B cell (primary cell): ENCODE measurements around the gene APOB. TPM values are rescaled to one million over a fixed set of nuclear protein-coding genes. Genes with fewer than 3 reads are reported as not detected.

Experiments used
- ATAC-seq: fragments of 200-7000 bp; cut with Tn5 transposase; one replicate; pipeline ENCODE4 v1.10.0; 2021; ENCODE audit warnings: low read depth, mild to moderate bottlenecking, moderate number of reproducible peaks, moderate library complexity
- CTCF ChIA-PET: fragments of 350-600 bp; sonication (Branson Sonifier 250); formaldehyde crosslinking; loops from one replicate; lab custom pipeline; 2021; ENCODE audit warnings: antibody characterized with exemption, inconsistent platforms; lab: Charles Lee
- POLR2A ChIA-PET: fragments of 350-600 bp; sonication (Branson Sonifier 250); formaldehyde crosslinking; loops from one replicate; lab custom pipeline; 2021; ENCODE audit warnings: antibody characterized with exemption; lab: Charles Lee
- DNase-seq: peaks from one replicate; pipeline ENCODE4 v3.0.0; 2013
- H2AFZ ChIP-seq: 2 replicates; pipeline ENCODE4 v1.6.1; 2012; ENCODE audit warnings: mild to moderate bottlenecking, low read depth, low read length; ENCODE audit not compliant: insufficient read depth, poor library complexity, severe bottlenecking
- H3K27ac ChIP-seq, 2 donors: 1 replicate in 1 of 2; 2 replicates in 1 of 2; pipeline ENCODE4 v1.5.1; 2012 to 2013; ENCODE audit warnings: low read length in 2 of 2, mild to moderate bottlenecking in 2 of 2, moderate library complexity in 1 of 2
- H3K27me3 ChIP-seq, 4 experiments: fragments of 200-600 bp in 1 of 4; sonication (generic) in 1 of 4; replicated peaks in 1 of 4; 1 replicate in 2 of 4; 2 replicates in 2 of 4; pipeline versions ENCODE4 v1.6.1 to v1.7.0; 2013 to 2016; ENCODE audit warnings: low read length in 3 of 4, mild to moderate bottlenecking in 2 of 4, mixed read lengths in 1 of 4, moderate library complexity in 1 of 4; ENCODE audit not compliant: insufficient read depth in 4 of 4, control insufficient read depth in 3 of 4; ENCODE audit errors: control extremely low read depth in 1 of 4
- H3K36me3 ChIP-seq, 2 experiments: replicated peaks in 1 of 2; 1 replicate in 1 of 2; 2 replicates in 1 of 2; pipeline versions ENCODE4 v1.6.1 to v1.7.1; 2013; ENCODE audit warnings: low read length in 1 of 2; ENCODE audit not compliant: insufficient read depth in 2 of 2, control insufficient read depth in 1 of 2; ENCODE audit errors: control extremely low read depth in 1 of 2, extremely low read depth in 1 of 2
- H3K4me1 ChIP-seq, 2 donors: fragments of 200-600 bp in 1 of 2; sonication (generic) in 1 of 2; 1 replicate in 1 of 2; 2 replicates in 1 of 2; pipeline versions ENCODE4 v1.5.1 to v1.6.1; 2013 to 2017; ENCODE audit warnings: low read length in 2 of 2; ENCODE audit not compliant: control insufficient read depth in 2 of 2, insufficient read depth in 2 of 2
- H3K4me2 ChIP-seq: replicated peaks from 2 replicates; pipeline ENCODE3; 2012; ENCODE audit warnings: mild to moderate bottlenecking, low read depth, low read length; ENCODE audit not compliant: poor library complexity, severe bottlenecking
- H3K4me3 ChIP-seq, 5 experiments: fragments of 200-600 bp in 1 of 5; sonication (generic) in 1 of 5; 1 replicate in 3 of 5; 2 replicates in 2 of 5; pipeline versions ENCODE4 v1.5.1 to v1.7.0; 2011 to 2016; ENCODE audit warnings: low read length in 4 of 5, mild to moderate bottlenecking in 4 of 5, low read depth in 2 of 5, control low read depth in 1 of 5, moderate library complexity in 1 of 5; ENCODE audit not compliant: insufficient read depth in 1 of 5; ENCODE audit errors: control extremely low read depth in 1 of 5, extremely low read depth in 1 of 5
- H3K79me2 ChIP-seq: fragments of 200-600 bp; sonication (generic); one replicate; pipeline ENCODE4 v1.6.0; 2016; ENCODE audit warnings: low read length; ENCODE audit not compliant: control insufficient read depth, insufficient read depth
- H3K9ac ChIP-seq: fragments of 200-600 bp; sonication (generic); 2 replicates; pipeline ENCODE4 v1.6.1; 2017; ENCODE audit warnings: mild to moderate bottlenecking, low read length, moderate library complexity
- H3K9me3 ChIP-seq, 3 donors: one replicate each; pipeline versions ENCODE4 v1.6.1 to v1.7.1; 2013; ENCODE audit warnings: low read length in 2 of 3; ENCODE audit not compliant: control insufficient read depth in 2 of 3, insufficient read depth in 1 of 3; ENCODE audit errors: control extremely low read depth in 1 of 3
- H4K20me1 ChIP-seq: 2 replicates; pipeline ENCODE4 v1.6.0; 2012; ENCODE audit warnings: mild to moderate bottlenecking, low read length; ENCODE audit not compliant: insufficient read depth, control insufficient read depth, poor library complexity, severe bottlenecking
- H3K27ac Mint-ChIP-seq: one replicate; pipeline ENCODE4 v1.8.0; 2021; ENCODE audit warnings: mixed read lengths
- H3K27me3 Mint-ChIP-seq: one replicate; pipeline ENCODE4 v1.8.0; 2021; ENCODE audit warnings: mixed read lengths
- H3K4me1 Mint-ChIP-seq: one replicate; pipeline ENCODE4 v1.8.0; 2021; ENCODE audit warnings: mixed read lengths
- H3K4me3 Mint-ChIP-seq: one replicate; pipeline ENCODE4 v1.8.0; 2021; ENCODE audit warnings: mixed read lengths
- H3K9me3 Mint-ChIP-seq: one replicate; pipeline ENCODE4 v1.8.0; 2022; ENCODE audit warnings: mixed read lengths; ENCODE audit not compliant: insufficient read depth
- CTCF ChIP-seq: fragments of 200-600 bp; IDR thresholded peaks from one replicate; pipeline ENCODE4 v1.8.0; 2022; ENCODE audit warnings: antibody characterized with exemption, mild to moderate bottlenecking
- EZH2 ChIP-seq: IDR thresholded peaks from 2 replicates; pipeline ENCODE4 v1.6.1; 2012; ENCODE audit warnings: borderline replicate concordance, low read depth, mild to moderate bottlenecking, moderate library complexity, low read length; ENCODE audit not compliant: insufficient read depth, poor library complexity, severe bottlenecking
- WGBS: methylation state at CpG from one replicate; pipeline ENCODE4 v1.1.5; 2013; ENCODE audit warnings: missing lambda C conversion rate; ENCODE audit not compliant: insufficient coverage; 5-methylcytosine and 5-hydroxymethylcytosine counted together
- intact Hi-C: fragments of 100-400 bp; cut with micrococcal nuclease; formaldehyde crosslinking; loops from one replicate; pipeline ENCODE4 v1.10.0; 2022
- polyA plus RNA-seq: library from polyadenylated mRNA; depleted of rRNA; stranded (reverse); fragments of >200 nt; gene quantifications from 2 replicates; pipeline ENCODE4 v1.2.3, GENCODE V29; 2012
- total RNA-seq, 2 donors: library from RNA; stranded (reverse); fragments of 120-200 nt in 1 of 2; gene quantifications; 1 replicate in 1 of 2; 2 replicates in 1 of 2; pipeline versions ENCODE4 v1.2.3 to v1.2.4, GENCODE V29; 2013 to 2022

Gene APOB
- total and polyA plus RNA-seq, 2 donors (not counting 1 experiment from before 2014, with no cell fraction given) = not detected

DNA sequence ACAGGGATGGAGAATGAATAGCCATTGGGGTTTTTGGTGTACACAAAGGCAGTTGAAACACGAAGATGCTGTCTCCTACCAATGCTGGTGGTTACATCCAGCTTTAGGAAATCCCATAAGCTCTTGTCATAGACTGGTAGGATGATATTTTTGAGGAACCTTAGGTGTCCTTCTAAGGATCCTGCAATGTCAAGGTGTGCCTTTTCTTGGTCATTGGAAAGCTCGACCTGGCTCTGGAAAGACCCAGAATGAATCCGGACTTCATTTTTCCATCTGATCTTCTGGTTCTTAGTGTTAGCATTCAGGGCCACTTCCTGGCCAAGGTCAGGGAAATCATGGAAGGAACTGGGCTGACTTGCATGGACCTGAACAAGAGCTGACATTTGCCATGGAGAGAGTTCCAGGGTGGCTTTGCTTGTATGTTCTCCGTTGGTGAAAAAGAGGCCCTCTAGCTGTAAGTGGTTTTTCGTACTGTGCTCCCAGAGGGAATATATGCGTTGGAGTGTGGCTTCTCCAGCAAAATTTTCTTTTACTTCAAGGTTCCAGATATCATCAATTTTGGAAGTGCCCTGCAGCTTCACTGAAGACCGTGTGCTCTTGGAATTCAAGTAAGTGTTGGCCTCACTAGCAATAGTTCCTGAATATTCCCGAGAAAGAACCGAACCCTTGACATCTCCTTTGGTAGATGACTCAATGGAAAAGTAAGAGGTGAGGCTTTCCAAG is 38.0 kb downstream of the APOB start:
- Histone ChIP-seq H3K4me1 (no peaks in the 10 kb centered on the region), H3K36me3 (no peaks in the 10 kb centered on the region), H3K27me3 (peaks cover 0 to 5% (median 0%) of the 10 kb centered on the region in 4 experiments), H2AFZ (no peak overlapping the region), H3K9ac (no peak overlapping the region), H3K9me3 (no peaks in the 10 kb centered on the region), H3K4me2 (no peak overlapping the region), H3K79me2 (no peaks in the 10 kb centered on the region), H3K4me3 (no peak overlapping the region), H4K20me1 (no peaks in the 10 kb centered on the region), H3K27ac (no peak overlapping the region)
- no peak overlapping the region for H3K27ac Mint-ChIP-seq
- WGBS = 91% methylated on average over 8 of the region's 9 CpGs
- H3K4me1 Mint-ChIP-seq = no peaks in the 10 kb centered on the region
- H3K9me3 Mint-ChIP-seq = no peaks in the 10 kb centered on the region
- TF ChIP-seq EZH2 (no peak), CTCF (no peak)
- intact Hi-C loops = no loop called here
- no peak overlapping the region for H3K4me3 Mint-ChIP-seq
- DNase-seq = no peak
- POLR2A ChIA-PET = no interaction called here
- H3K27me3 Mint-ChIP-seq = peaks cover 16% of the 10 kb centered on the region
- CTCF ChIA-PET = no interaction called here
- no peak for ATAC-seq

- Histone ChIP-seq H3K79me2 (no peaks in the 10 kb centered on the region), H3K4me2 (no peak overlapping the region), H3K27me3 (peaks cover 0 to 5% (median 0%) of the 10 kb centered on the region in 4 experiments), H3K9me3 (no peaks in the 10 kb centered on the region), H3K27ac (no peak overlapping the region), H3K4me1 (no peaks in the 10 kb centered on the region), H4K20me1 (no peaks in the 10 kb centered on the region), H2AFZ (no peak overlapping the region), H3K9ac (no peak overlapping the region), H3K4me3 (no peak overlapping the region), H3K36me3 (no peaks in the 10 kb centered on the region)
- ATAC-seq = no peak
- H3K27ac Mint-ChIP-seq = no peak overlapping the region
- CTCF ChIA-PET = no interaction called here
- H3K9me3 Mint-ChIP-seq = no peaks in the 10 kb centered on the region
- intact Hi-C loops = no loop called here
- no peak for DNase-seq
- peaks cover 16% of the 10 kb centered on the region for H3K27me3 Mint-ChIP-seq
- POLR2A ChIA-PET = no interaction called here
- 88% methylated on average over 5 of the region's 9 CpGs for WGBS
- TF ChIP-seq CTCF (no peak), EZH2 (no peak)
- H3K4me3 Mint-ChIP-seq = no peak overlapping the region
- no peaks in the 10 kb centered on the region for H3K4me1 Mint-ChIP-seq
Measured at GRCh38 chr2:21005111-21005699, 38.7 kb downstream of the APOB start.
